ENCODE data around the gene PAM16. TPM values are rescaled to one million over a fixed set of nuclear protein-coding genes. Genes with fewer than 3 reads are reported as not detected.
A peak's percentile ranks its signal among the peaks of the same experiment; 100 is the strongest.
"Not testable (repeated sequence)": the region's sequence is repeated elsewhere in the genome, so short reads cannot be mapped to it uniquely, and the experiment has no call there.

The PAM16 gene
- total RNA-seq, 1 donor from 2014 or later = 106 TPM

DNA sequence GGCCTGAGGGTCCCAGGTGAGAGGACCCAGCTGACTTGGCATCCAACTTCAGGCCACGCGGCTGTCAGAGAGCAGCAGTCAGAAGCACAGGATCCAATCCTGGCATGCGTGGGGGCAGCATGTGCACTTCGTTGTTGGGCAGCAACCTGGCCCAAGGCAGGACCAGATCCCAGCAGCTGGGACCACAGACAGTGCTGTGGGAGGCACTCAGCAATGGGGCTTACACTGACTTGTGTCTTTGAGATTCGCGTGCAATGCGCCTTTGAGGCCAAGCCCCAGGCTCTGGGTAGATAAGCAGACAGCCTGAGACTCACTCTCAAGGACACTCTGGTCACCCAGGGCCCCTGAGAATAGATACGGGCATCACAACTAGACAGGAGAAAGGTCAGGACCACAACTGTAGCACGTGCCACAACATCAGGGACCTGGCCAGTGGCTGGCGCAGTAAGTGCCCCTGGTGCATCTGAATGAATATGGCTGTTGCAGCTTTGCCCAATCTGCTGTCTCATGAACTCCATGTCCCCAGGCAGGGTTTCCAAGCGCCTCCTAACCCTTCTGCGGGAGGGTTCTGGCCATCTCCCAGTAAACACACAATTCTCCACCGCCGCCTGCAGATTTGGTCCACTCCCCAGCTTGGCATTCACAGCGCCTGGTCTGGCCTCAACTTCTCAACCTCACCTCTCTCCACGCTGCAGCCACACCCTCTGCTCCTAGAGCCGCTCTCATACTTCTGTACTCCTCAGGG, 3.2 kb downstream of the PAM16 start:
- H3K27ac Mint-ChIP-seq = no peak overlapping the region

DNA sequence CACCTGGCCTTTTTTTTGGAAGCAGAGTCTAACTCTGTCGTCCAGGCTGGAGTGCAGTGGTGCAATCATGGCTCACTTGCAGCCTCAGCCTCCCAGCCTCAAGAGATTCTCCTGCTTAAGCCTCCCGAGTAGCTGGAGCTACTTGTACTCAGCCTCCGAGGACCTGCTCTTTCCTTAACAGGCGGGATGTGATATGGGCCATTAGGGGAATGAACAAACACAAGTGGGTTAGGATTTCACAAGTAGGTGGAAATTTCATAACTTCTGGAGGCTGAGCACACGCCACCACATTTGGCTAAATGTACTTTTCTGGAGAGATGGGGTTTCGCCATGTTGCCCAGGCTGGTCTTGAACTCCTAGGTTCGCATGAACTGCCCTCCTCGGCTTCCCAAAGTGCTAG, 4.1 kb downstream of the PAM16 start:
- H3K4me1 Mint-ChIP-seq (ENCODE audit: low read depth) = peaks cover 13% of the 10 kb centered on the region
- no peak overlapping the region for H3K4me3 Mint-ChIP-seq
- no peak for DNase-seq (ENCODE audit: low spot score)
- intact Hi-C loops (cut with micrococcal nuclease) = no loop called here
- H3K9me3 Mint-ChIP-seq = no peaks in the 10 kb centered on the region
- H3K36me3 Mint-ChIP-seq (ENCODE audit: low read depth) = peaks cover 2% of the 10 kb centered on the region
- no peak overlapping the region for H3K27ac Mint-ChIP-seq
- no peaks in the 10 kb centered on the region for H3K27me3 Mint-ChIP-seq (ENCODE audit: insufficient read depth)

More for the DNA sequence above, 3.2 kb downstream of the PAM16 start:
- peaks cover 13% of the 10 kb centered on the region for H3K4me1 Mint-ChIP-seq (ENCODE audit: low read depth)
- no peak for DNase-seq (ENCODE audit: low spot score)
- H3K4me3 Mint-ChIP-seq = no peak overlapping the region
- no peaks in the 10 kb centered on the region for H3K27me3 Mint-ChIP-seq (ENCODE audit: insufficient read depth)
- H3K36me3 Mint-ChIP-seq (ENCODE audit: low read depth) = peaks cover 2% of the 10 kb centered on the region
- intact Hi-C loops (cut with micrococcal nuclease) = no loop called here
- H3K9me3 Mint-ChIP-seq = no peaks in the 10 kb centered on the region

DNA sequence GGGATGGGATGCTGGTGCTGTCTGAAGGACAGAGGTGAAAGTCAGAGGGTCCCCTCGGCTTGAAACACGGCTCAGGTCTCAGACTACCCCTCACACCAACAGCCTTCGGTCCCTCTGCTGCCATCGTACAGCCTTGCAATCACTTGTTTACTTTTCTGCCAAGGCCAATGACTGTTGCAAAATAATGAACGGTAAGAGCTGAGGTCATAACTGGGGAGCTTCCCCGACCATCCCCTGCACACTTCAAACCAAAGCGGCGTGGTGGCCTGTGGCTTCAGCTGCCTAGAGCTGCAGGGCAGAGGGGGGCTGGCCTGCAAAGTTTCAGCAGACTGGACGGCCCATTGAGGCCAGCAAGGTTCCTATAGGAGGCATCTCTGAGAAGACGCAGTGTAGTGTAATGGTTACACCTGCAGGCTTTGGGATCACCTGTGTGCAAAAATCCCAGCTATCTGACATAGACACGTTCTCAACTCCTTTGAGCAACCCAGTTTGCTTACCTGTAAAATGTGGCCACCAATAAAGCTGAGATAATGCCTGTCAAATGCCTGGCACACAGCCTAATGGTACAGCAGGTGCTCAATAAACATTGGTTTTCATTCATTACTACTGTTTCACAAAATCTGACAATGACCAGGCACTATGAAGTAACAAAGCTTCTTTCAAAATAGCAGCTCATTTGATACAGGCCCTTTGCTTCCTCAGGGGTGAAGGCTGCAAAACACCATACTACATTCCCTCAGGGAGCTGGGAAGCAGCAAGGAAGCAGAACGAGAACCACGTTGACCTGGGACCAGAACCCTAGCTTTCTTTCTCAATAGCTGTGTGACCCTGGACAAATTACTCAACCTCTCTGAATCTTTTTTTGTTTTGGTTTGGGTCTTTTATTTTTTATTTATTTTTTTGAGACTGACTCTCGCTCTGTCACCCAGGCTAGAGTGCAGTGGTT, 5.0 kb downstream of the PAM16 start:
- peaks cover 5% of the 10 kb centered on the region for H3K4me1 Mint-ChIP-seq (ENCODE audit: low read depth)
- H3K36me3 Mint-ChIP-seq (ENCODE audit: low read depth) = peaks cover 2% of the 10 kb centered on the region
- no peak overlapping the region for H3K4me3 Mint-ChIP-seq
- no peaks in the 10 kb centered on the region for H3K27me3 Mint-ChIP-seq (ENCODE audit: insufficient read depth)
- peak overlapping the region; percentile 12 for H3K27ac Mint-ChIP-seq
- intact Hi-C loops (cut with micrococcal nuclease) = no loop called here
- DNase-seq (ENCODE audit: low spot score) = no peak
- H3K9me3 Mint-ChIP-seq = no peaks in the 10 kb centered on the region

DNA sequence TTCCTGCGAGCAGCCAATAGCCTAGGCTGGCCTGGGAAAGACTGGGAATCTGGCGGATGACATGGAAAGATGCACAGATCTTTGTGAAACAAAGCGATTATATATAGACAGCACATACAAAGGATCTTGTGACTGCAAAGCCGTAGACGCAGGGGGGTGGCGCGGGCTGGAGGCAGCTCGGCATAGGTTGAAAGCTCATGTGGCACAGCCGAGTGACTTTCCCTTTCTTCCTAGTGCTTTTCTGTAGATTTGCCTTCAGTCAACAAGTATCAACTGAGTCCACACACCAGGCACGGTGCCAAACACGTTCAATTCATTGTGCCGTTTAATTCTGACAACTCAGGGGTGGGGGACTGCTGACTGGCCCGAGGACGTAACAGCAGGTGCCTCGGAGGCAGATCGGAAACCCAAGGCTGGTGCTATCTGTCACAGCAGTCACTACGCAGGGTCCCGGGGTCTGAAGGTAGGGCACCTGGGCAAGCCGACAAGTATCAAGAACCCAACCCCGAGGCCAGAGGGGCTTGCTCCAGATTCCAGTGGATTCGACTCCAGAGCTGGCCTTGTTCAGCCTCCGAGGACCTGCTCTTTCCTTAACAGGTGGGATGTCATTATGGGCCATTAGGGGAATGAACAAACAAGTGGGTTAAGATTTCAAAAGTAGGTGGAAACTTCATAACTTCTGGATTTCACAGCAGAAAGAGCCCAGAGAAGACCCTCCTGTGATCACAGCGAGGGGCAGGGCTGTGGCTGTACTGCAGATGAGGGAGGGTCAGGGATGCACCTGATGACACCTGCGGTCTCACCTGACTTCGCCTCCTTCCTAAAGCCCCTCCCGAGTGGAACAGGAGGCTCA, 5.9 kb downstream of the PAM16 start:
- no peaks in the 10 kb centered on the region for H3K9me3 Mint-ChIP-seq
- DNase-seq (ENCODE audit: low spot score) = no peak
- peaks cover 5% of the 10 kb centered on the region for H3K4me1 Mint-ChIP-seq (ENCODE audit: low read depth)
- no peaks in the 10 kb centered on the region for H3K27me3 Mint-ChIP-seq (ENCODE audit: insufficient read depth)
- H3K4me3 Mint-ChIP-seq = no peak overlapping the region
- intact Hi-C loops (cut with micrococcal nuclease) = no loop called here
- peaks cover 2% of the 10 kb centered on the region for H3K36me3 Mint-ChIP-seq (ENCODE audit: low read depth)
- H3K27ac Mint-ChIP-seq = peak overlapping the region; percentile 1

DNA sequence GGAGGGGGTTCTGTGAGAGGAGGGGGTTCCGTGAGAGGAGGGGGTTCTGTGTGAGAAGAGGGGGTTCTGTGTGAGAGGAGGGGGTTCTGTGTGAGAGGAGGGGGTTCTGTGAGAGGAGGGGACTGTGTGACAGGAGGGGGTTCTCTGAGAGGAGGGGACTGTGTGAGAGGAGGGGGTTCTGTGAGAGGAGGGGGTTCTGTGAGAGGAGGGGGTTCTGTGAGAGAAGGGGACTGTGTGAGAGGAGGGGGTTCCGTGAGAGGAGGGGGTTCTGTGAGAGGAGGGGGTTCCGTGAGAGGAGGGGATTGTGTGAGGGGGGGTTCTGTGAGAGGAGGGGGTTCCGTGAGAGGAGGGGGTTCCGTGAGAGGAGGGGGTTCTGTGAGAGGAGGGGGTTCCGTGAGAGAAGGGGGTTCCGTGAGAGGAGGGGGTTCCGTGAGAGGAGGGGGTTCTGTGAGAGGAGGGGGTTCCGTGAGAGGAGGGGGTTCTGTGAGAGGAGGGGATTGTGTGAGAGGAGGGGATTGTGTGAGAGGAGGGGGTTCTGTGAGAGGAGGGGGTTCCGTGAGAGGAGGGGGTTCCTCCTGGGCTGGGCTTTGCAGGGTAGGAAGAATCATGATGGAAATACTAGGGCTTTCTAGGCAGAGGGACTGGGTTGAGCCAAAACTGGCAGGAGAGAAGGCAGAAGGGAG, 6.7 kb downstream of the PAM16 start:
- H3K36me3 Mint-ChIP-seq (ENCODE audit: low read depth); H3K4me1 Mint-ChIP-seq (ENCODE audit: low read depth); intact Hi-C loops (cut with micrococcal nuclease); DNase-seq (ENCODE audit: low spot score); H3K27me3 Mint-ChIP-seq (ENCODE audit: insufficient read depth); H3K4me3 Mint-ChIP-seq; H3K9me3 Mint-ChIP-seq: not testable (repeated sequence)
- H3K27ac Mint-ChIP-seq = peak overlapping the region; percentile 1

DNA sequence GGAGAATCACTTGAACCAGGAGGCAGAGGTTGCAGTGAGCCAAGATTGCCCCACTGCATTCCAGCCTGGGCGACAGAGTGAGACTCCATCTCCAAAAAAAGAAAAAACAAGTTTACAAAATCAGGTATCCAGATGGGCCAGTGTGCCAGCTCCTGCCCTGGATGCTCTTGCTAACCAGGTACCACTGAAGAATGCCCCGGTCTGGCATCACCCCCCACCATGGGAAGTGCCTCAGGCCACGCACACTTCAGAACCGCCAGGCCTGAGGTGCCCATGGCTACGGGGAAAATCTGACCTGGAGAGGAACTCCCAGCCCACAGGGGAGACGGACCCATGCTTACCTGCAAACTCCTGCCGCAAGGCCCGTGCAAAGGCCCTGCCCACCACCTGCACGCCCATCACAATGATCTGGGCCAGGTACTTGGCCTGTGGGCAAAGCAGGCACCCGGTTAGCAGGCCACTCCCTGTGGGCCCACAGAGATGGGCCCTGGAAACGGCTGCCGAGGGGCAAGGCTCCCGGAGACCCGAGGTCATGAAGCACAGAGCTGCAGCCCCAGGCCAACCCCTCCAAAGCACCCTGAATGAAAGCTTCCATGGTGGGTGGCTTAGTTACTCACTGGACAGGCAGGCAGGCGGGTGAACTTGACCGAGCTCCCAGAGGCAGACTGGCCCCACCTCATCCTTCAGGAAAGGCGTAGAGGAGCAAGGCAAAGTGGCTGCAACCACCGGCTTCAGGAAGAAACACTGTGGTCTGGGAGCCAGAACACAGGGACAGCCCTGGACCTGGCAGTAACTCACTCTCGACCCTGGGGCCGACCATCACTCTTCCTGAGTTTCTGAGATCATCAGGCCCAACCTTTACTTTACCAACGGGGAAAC, 8.0 kb downstream of the PAM16 start:
- intact Hi-C loops (cut with micrococcal nuclease) = no loop called here
- Mint-ChIP-seq H3K4me3 (no peak overlapping the region), H3K9me3 (no peaks in the 10 kb centered on the region), H3K4me1 (ENCODE audit: low read depth) (peaks cover 1% of the 10 kb centered on the region), H3K27ac (no peak overlapping the region), H3K36me3 (ENCODE audit: low read depth) (peaks cover 3% of the 10 kb centered on the region), H3K27me3 (ENCODE audit: insufficient read depth) (no peaks in the 10 kb centered on the region)
- DNase-seq (ENCODE audit: low spot score) = no peak

DNA sequence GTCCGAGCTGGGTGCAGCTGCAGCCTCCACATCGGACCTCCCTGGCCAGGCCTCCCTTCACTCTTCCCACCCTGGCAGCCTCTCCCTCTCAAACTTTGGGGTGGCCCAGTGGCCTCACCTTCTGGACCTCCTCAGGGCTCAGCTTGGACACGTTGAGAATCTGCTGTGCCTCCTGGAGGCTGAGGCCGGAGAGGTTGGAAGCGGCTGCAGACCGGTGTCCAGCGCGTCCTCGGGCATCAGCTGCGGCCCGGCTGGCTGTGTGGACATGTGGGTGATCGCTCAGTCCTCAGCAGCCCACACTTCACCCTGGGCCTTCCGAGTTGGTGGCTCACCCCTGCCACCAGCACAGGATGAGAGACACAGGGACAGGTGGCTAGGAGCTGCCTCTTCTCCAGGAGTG, 9.9 kb downstream of the PAM16 start:
- Mint-ChIP-seq H3K4me1 (ENCODE audit: low read depth) (no peaks in the 10 kb centered on the region), H3K36me3 (ENCODE audit: low read depth) (peaks cover 3% of the 10 kb centered on the region), H3K27me3 (ENCODE audit: insufficient read depth) (no peaks in the 10 kb centered on the region), H3K27ac (no peak overlapping the region), H3K9me3 (no peaks in the 10 kb centered on the region), H3K4me3 (no peak overlapping the region)
- no peak for DNase-seq (ENCODE audit: low spot score)
- intact Hi-C loops (cut with micrococcal nuclease) = no loop called here

DNA sequence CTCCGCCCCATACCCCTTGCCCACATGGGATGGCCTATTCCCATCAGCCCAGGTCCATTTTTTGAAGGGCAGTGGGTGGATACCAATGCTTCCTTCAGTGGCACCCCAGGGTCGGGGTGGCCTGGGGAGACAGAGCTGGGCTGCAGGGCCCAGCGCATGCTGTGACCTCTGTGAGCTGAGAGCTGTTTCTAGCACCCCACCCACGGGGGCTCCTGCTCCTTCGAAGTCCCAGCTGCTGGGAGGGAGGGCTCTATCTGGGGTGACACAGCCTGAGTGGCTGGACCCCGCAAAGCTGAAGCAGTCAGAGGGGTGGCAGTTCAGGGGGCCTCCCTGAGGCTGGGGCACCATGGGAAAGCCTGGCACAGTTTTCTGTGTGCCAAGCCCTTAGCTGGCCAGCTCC, 10.7 kb downstream of the PAM16 start:
- H3K4me3 Mint-ChIP-seq = no peak overlapping the region
- peaks cover 3% of the 10 kb centered on the region for H3K36me3 Mint-ChIP-seq (ENCODE audit: low read depth)
- H3K27me3 Mint-ChIP-seq (ENCODE audit: insufficient read depth) = no peaks in the 10 kb centered on the region
- H3K9me3 Mint-ChIP-seq = no peaks in the 10 kb centered on the region
- intact Hi-C loops (cut with micrococcal nuclease) = no loop called here
- H3K4me1 Mint-ChIP-seq (ENCODE audit: low read depth) = no peaks in the 10 kb centered on the region
- no peak for DNase-seq (ENCODE audit: low spot score)
- H3K27ac Mint-ChIP-seq = no peak overlapping the region

DNA sequence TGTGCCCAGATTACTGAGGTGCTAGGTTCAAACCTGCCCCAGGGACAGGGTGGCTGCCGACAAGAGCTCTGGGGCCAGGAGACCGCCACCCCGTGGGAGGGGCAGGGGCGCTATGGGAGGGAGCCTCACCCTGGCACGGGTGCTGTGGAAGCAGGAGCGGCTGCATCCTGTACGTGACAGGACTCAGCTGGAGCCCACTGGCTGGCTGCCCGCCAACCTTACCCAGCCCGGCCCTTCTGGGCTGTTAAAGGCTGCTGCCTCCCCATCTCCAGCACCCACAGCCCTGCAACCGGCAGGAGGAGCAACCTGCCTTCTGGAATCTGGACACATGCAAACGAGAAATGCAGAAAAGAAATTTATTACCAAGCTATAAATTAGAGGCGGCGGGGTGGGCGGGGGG, 11.2 kb downstream of the PAM16 start:
- H3K4me3 Mint-ChIP-seq = no peak overlapping the region
- no peaks in the 10 kb centered on the region for H3K27me3 Mint-ChIP-seq (ENCODE audit: insufficient read depth)
- intact Hi-C loops (cut with micrococcal nuclease) = no loop called here
- DNase-seq (ENCODE audit: low spot score) = no peak
- H3K36me3 Mint-ChIP-seq (ENCODE audit: low read depth) = peaks cover 3% of the 10 kb centered on the region
- H3K9me3 Mint-ChIP-seq = no peaks in the 10 kb centered on the region
- H3K27ac Mint-ChIP-seq = no peak overlapping the region
- no peaks in the 10 kb centered on the region for H3K4me1 Mint-ChIP-seq (ENCODE audit: low read depth)

DNA sequence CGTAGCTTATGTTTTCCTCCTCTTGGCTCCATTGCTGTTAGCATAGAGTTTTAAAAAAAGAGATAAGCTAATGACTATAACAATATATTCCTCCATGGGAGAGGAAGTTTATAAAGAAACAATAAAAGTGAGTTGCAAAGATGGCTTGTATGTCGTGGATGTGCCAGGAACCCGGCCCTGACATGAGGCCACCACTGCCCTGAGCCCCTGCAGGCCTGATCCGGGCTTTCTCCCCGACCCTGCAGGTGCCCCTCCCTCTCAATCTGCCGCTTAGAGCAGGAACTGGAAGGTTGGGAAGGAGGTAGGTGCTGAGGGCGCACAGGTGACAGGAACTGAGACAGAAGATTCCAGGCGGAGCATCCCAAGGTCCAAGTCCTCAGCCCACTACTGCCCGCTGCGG, 11.7 kb downstream of the PAM16 start:
- Mint-ChIP-seq H3K36me3 (ENCODE audit: low read depth) (peaks cover 3% of the 10 kb centered on the region), H3K4me3 (no peak overlapping the region), H3K27me3 (ENCODE audit: insufficient read depth) (no peaks in the 10 kb centered on the region), H3K9me3 (no peaks in the 10 kb centered on the region), H3K4me1 (ENCODE audit: low read depth) (no peaks in the 10 kb centered on the region), H3K27ac (no peak overlapping the region)
- intact Hi-C loops (cut with micrococcal nuclease) = no loop called here
- no peak for DNase-seq (ENCODE audit: low spot score)

DNA sequence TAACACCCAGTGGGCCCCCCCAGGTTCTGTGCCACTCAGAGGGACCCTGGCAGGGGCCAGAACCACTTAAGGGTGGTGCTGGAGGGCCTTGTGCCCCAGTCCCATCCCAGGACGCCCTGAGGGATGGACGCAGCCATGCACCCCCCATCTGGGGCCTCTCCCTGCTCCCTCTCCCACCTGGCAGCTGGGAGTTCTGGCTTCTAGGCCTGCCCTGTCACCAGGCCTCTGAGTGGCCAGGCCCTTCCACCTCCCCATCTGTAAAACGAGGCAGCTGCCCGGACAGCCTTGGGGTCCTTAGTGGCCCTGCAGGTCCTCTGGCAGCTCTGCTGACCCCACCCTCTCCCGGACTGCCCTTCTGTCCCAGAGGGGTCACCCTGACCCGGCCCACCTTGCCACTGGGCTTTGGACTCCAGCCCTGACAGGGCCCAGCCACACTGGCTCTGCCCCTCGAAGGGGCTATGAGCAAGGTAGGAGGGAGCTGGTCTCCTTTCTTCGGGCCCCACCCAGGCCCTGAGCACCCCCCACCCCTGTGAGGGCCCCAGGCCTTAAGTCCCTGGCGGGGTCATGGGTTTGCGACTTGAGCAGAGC, 12.3 kb downstream of the PAM16 start:
- peaks cover 3% of the 10 kb centered on the region for H3K36me3 Mint-ChIP-seq (ENCODE audit: low read depth)
- no peak overlapping the region for H3K4me3 Mint-ChIP-seq
- no peak for DNase-seq (ENCODE audit: low spot score)
- intact Hi-C loops (cut with micrococcal nuclease) = no loop called here
- H3K27me3 Mint-ChIP-seq (ENCODE audit: insufficient read depth) = no peaks in the 10 kb centered on the region
- no peaks in the 10 kb centered on the region for H3K9me3 Mint-ChIP-seq
- no peaks in the 10 kb centered on the region for H3K4me1 Mint-ChIP-seq (ENCODE audit: low read depth)
- no peak overlapping the region for H3K27ac Mint-ChIP-seq

Measured in activated T-helper 1 cell treated with anti-CD3 and anti-CD28 coated beads, Interleukin-12 subunit alpha, Interleukin-12 subunit beta, Interleukin-2, Interleukin-4 antibody, amounts not matched to agents 30 ng/mL and 10 ng/mL and 1 ng/mL, durations not matched to agents 14 hours and 24 hours and 36 hours (primary cell).